Neural progenitor cell (in vitro differentiated cells): ENCODE measurements around the gene SYNDIG1.

ENCODE experiments used
- CTCF ChIP-seq: fragments of 200-600 bp; sonication (generic); IDR thresholded peaks from 2 replicates; pipeline ENCODE4 v1.5.1; 2017; ENCODE audit warnings: antibody characterized with exemption, mild to moderate bottlenecking
- EZH2 ChIP-seq: fragments of 200-600 bp; sonication (generic); IDR thresholded peaks from 2 replicates; pipeline ENCODE4 v1.6.1; 2017; ENCODE audit warnings: antibody characterized with exemption, mild to moderate bottlenecking, moderate library complexity

GRCh38 chr20:24702501-24703283 is 233.3 kb downstream of the SYNDIG1 start:
- TF ChIP-seq CTCF (no peak), EZH2 (no peak)
